SW 1271 (cell line): ENCODE data around the gene CTNNA2.
A peak's percentile ranks its signal among the peaks of the same experiment; 100 is the strongest.

Source experiments
- DNase-seq, 2 experiments: peaks; one replicate each; lab custom pipeline; 2025; lab: John Stamatoyannopoulos, UW

Gene CTNNA2

DNA sequence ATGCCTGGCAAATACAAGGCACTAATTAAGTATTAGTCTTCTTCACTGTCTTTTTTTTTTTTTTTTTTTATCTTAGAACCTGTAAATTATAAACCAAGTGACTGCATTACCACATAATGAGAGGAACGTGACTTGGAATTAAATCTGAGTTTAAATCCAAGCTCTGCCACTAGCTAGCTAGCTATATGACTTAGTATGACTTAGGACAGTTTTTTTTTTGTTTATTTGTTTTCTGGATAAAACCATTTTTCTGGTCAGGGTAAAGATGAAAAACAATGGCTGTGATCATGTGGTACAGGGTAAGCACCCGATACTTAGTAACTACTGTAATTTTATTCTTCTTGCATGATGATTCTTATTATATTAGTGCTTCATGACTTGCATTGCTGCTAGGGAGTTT, 983.5 kb downstream of the CTNNA2 start:
- no peak for DNase-seq

DNA sequence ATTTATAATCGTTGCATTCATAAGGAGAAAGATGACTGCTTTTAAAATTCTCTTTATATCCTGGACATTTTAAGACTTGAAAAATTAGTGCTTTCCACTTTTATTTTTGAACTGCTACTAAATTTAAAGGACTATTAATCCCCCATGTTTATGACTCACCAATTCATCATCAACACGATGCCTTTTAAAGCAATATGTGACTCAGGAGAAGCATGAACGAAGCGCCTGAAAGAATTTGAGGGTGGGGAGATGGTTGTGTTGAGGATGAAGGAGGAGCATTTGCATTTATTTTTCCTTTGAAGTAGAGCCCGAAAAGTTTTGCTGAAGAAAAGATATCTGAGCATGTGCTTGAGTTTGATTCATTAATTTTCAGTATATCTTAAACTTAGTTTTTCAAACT, 983.9 kb downstream of the CTNNA2 start:
- no peak for DNase-seq

DNA sequence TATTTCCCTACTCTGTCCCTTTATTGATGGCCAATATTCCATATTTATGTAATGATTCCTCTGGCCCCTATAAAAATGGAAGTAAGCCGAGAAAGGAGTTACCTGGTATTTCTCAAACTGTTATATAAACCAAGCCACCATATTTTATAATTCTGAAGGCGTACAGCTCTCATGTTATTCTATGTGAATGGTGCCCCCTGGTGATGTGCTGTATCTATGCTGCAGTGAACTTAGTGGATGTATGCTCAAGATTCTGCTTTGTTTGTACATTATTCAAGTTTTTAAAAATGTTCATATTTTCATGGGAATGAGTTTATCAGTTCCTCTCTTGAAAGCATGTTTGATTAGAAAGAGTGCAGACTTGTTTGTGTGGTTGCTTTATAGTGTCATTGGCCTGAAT, 986.2 kb downstream of the CTNNA2 start:
- peak in 1 of 2 experiments; percentile 36 for DNase-seq

DNA sequence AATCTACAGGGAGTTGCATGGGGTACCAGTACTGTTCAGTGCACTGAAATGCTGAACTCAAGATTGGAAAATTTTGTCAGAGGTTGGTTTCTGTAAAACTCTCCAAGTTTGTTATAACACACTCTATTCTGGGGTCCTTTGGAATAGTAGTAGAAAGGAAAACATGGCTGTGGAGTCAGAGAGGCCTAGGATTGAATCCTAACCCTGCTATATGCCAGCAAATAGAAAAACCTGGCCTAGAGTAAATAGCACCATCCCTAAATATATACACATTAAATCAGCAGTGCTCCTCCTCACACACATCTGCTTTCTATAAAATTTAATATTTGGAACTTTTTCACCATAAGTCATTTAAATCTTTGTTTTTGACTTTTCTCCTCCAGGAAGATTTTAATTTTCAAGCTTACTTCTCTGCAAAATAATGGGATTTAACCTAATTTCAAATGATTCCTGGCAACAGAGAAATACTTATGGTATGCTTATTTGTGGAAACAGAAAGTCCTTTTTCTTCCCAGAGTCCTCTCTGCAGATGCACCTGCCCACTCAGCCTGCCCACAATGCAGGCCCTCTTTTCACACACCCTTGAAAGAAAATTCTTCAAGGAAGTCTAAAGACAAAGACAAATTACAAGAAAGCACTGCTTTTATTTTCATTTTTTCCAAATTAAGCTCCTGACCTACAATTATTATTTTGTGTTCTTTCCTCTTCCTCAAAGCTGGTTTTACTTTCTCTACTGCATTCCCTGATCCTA, 989.2 kb downstream of the CTNNA2 start:
- DNase-seq = no peak

DNA sequence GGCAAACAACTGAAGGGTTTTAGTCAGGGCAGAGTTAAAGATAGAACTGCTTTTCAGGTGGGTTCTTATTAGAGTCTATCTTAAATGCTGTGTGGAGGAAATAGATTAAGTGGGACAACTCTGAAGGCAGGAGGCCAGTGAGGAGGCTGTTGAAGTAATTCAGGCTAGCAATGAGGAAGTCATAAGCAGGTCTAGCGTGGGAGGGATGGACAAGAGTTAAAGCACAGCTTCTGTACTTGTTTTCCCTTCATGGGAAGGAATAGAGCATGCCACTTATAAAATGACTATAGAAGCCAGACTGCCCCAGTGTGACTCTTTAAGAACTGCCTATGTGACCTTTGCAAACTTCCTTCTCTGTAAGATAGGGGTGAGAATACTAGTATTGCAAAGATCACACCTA, 993.7 kb downstream of the CTNNA2 start:
- no peak for DNase-seq

DNA sequence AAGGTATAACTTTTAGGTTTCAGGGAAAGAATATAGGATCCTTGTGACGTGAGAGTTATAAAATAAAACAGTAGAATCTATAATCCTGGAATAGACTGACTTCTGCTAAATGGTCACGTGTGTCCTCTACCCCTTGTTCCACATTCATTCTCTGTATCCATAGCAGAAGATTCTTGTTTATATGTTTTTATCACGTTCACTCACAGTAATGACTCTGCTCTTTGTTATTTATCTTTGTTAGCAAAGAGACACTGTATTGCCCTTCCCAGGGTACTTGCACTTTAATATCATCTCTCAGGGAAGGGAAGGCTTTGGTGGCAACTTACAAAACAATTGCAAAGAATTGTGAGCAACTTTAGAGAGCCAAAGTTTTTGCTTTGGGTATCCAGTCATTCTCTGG, 997.9 kb downstream of the CTNNA2 start:
- no peak for DNase-seq

DNA sequence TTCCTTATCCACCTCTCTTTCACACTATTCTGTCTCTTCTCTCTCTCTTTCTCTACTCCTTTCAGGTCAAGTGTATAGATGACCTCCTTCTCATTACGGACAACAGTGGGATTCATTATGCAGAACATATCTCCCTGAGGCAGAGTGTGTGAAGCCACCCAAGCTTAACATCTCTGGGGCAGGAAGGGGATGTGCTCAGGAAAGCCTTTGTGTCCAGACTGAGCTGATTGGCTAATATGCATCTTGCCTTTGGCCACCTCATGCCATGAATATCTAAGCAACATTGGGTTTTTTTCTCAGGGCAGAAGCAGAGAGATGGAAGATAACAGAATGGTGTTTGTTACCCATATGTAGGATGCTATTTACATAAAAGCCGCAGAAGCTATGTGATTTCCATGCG, 1003.1 kb downstream of the CTNNA2 start:
- DNase-seq = no peak

DNA sequence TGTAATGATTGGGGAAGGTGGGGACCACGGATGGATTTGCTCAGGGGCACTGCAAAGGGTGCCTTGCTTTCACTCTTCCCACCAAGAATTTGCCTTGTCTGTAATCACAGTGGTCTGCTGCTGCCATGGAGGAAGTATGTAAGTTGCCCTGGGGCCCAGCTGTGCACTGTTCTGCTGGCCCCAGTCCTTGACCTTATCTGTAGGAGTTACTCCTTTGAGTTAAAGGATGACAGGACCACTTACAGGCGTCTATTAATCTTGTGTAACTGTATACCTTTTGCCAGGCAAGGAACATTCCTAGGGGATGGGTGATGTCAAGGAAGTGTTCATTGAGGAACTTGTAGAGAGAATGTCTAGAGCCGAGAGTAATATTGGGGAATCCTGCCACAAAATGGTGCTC, 1004.5 kb downstream of the CTNNA2 start:
- no peak for DNase-seq

DNA sequence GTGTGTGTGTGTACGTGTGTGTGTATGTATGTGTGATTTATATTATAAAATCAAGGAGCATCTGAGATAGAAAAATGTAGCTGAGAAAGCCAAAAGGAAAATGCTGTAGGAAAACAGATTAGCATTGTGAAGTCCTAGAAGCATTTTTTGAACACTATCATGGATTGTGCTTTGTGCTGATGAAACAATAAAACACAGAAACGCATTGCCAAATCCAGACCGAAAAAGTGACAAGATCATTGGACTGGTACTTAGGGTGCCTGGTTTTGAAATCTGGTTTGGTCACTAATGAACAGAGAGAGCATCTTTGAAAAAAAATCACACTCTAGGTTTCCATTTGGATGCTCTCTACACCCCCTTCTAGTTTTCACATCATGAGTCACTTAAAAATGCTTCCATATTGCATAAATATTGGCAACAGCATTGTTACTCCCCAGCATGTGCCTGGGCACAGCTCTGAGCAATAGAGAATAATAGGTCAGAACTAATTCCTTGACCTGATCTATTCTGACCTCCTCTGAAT, 1006.3 kb downstream of the CTNNA2 start:
- no peak for DNase-seq

DNA sequence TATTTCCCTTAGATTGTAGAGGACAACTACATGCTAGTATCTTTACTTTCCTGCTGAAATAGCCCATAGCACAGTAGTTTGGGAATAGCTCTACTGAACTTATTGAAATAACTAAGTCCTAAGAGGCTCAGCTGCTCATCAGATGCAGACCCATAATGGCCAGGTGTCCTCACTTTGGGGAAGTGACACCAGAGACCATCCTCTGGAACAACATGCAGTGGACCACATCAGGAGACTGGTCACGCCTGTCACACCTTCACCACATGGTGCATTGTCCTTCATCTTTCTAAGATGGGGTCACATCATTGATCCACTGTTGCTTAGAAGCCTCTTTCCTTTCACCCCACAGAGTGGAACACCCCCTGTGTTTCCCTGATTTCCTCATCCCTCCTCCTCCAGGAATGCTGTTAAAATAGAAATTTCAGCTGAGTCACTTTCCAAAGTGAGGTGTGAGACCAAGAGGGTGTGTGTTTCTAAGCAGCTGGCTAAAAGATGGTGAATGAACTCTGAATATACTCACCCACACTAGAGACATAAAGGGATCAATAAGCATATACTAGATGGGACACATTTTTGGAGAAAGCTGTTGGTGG, 1006.9 kb downstream of the CTNNA2 start:
- DNase-seq = no peak

DNA sequence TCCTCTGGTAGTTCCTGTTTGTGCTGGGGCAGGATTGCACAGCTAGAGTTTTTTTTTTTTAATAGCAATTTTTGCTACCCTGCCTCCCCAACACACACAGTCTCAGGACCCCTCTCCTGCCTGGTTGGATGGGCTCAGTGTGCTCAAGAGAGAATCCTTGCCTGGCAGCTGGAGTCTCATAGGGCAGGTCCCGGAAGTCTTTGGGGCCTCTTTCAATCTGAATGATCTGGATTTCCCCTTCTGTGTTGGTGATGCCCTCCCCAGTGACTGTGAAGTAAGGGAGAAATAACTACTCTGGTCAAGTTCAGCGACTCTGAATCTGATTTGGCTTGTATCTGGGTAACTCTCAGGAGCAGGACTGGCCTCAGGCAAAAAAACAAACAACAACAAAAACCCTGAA, 1012.3 kb downstream of the CTNNA2 start:
- DNase-seq = no peak

DNA sequence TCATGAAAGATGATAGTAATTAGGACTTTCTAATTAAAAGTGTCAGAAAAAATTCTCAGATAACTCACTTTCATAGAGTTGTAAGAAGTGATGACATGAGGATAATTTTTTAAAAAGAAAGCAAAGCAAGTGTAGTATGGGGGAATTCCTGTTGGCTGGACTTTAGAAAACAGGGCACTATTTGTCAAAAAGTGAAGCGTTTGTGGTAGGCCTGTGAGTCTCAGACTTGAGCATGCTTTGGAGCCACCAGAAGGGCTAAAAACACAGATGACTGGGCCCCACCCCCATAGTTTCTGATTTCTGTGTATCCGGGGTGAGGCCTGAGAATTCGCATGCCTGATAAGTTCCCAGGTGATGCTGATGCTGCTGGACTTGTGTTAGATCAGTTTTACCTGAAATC, 1014.3 kb downstream of the CTNNA2 start:
- no peak for DNase-seq

DNA sequence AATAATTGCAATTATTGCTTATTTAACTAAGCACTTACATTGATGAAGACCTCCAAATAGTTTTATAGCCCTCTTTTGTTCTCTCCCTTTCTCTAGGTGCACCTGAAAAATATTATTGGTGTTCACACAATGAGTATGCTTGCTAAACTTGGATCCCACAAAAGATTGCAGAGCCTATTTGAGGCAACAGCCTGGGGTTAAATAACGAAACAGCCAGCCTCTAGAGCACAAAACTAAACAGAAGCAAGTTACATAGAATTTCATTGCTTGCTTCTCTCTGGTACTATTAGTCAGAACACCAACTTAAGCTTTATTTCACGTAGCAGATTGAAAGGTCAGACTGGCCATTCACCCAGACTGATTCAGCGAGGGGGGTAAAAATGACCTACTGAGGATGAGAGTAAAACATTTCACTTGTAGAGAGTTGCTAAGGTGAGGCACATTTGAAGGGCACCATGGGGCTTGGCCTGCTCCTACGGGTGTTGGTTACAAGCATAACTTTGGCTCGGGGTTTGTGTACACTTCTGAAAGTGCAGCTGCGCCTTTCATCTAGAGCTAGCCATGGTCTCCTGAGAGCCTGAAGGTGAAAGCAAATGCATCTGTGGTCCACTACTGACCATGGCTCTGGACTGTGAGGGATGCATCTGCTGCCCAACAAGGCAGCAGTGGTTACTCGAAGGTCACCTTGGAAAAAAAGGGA, 1016.8 kb downstream of the CTNNA2 start:
- no peak for DNase-seq

DNA sequence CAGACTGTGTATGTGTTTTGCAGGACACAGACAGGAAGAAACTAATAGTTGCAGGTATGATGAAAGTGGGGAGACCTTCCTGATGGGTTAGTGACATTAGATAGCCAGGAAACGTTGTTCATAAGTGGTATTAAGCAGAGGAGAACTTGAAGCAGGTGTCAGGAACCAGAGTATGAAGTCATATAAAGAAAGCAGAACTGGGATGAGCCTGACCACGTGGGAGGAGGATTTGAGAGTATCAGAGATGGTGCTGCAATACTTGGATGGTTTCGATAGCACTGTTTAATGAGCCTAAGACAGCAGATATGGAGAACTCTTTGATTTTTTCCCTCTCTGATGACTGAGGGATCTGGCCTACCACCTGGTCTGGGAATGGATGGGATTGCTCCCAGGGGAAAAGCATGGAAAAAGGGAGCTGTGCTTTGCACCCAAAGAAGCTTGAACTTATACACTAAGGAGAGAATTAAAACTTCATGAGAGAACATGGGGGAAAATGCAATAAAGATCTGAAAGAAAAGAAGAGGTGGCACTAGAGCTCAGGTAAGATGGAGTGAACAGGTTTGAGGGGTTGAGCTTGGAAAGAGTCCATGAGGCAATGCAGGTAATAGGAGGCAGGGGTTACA, 1017.7 kb downstream of the CTNNA2 start:
- DNase-seq = no peak

DNA sequence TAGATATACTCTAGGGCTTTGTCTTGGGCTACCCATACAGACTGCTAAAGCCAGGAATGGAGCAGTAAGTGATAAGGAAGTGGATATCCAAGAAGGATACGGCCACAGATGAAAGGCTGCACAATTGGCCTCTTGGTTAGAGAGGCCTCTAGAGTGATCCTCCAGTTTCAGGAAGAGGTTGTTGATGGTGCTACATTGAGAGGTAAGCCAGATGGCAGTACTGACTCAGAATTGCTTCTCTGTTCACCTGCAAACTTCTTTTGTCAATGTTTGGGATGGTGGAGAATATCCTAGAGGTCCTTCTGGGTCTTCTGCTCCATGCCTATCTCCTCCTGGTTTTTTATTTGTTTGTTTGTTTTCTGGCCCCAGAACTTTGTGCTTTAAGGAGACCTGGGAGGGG, 1018.5 kb downstream of the CTNNA2 start:
- no peak for DNase-seq

DNA sequence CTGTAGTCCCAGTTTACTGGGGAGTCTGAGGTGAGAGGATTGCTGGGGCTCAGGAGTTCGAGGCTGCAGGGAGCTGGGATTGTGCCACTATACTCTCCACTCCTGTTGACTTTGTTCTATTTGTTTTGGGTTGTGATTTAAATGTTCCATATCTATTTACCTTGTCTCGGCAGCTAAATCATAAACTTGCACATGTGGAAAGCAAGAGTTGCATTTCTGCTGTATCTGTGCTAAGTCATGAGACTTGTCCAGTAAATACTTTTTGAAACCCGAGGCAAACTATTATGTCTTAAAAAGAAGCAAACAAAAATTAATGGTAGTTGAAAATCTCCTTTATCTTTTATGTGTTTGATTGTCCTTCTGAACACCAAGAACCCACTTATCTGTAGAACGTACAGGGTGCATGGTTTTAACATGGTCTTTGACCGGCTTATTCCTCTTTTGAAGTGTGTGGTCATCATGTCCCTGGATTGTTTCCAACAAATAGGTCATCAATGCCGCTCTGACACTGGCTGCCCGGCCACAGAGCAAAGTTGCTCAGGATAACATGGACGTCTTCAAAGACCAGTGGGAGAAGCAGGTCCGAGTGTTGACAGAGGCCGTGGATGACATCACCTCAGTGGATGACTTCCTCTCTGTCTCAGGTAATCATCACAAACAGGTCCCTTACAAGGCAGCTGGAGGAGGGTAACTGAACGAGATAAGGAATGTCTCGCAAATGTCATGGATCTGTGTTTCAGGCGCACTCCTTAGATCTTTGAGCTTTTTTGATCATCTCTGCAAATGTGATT, 1032.8 kb downstream of the CTNNA2 start:
- no peak for DNase-seq

DNA sequence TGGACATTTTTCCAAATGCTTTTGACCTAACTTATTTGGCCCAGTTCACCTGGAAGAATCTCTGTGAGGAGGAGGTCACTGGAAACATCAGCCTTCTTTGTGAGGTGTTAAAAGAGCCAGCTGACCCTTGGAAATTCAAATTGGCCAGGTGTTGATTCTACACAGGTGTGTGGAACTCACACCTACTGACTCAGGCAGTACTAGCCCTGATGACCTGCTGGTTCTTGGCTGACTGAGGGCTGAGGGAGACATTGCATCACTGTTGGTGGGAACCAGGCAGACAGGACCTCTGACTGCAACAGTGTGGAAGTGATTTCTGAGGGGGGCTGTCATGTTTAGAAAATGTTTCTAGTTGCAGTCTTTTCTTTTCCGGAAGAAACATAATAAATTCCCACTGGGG, 1033.9 kb downstream of the CTNNA2 start:
- DNase-seq = no peak

DNA sequence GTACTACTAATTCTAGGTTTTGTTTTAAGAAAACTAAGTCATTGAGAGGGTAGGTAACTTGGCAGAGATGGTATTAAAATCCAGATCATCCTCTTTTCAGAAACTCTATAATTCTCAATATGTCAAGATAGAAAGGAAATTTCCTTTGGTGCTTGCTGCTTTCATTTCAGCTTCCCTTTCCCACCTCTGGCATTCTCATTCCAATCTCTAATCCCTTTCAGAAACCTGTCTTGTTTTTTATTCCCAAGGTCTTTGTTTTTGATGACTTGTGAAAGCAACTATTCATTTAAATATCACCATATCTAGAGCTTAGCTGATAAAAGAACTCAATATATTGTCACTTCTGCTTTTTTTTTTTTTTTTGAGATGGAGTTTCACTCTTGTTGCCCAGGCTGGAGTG, 1034.5 kb downstream of the CTNNA2 start:
- no peak for DNase-seq

DNA sequence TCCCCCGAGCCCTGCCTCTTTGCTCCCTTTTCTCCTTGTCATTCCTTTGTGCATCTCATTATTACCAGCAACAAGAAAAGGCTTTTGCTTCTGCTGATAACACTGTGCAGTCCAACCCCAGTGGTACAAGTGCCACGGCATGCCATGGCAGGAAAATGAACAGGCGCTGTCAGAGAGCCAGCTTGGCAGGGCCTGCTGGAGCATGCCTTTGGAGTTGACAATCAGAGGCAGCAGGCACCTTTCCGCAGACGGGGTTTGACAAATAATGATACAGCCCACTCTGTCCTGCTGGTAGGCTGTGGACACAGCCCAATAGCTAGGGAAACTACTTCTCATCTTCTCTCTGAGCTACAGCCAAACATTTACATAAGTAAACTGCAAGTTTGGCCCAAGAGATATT, 1035.6 kb downstream of the CTNNA2 start:
- no peak for DNase-seq

DNA sequence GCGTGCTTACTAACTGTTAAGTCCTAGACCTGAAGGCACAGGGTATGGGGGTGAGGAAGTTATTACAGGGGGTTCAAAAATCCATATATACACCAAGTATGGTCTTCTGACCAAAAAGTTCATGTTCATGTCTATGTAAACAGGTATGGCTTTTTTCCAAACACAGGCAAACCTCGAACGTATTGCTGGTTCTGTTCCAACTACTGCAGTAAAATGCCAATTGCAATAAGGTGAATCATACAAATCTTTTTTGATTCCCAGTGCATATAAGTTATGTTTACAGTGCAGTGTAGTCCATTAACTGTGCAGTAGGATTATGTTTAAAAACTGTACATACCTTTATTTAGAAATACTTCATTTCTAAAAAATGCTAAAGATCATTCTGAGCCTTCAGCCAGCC, 1037.0 kb downstream of the CTNNA2 start:
- DNase-seq = no peak

DNA sequence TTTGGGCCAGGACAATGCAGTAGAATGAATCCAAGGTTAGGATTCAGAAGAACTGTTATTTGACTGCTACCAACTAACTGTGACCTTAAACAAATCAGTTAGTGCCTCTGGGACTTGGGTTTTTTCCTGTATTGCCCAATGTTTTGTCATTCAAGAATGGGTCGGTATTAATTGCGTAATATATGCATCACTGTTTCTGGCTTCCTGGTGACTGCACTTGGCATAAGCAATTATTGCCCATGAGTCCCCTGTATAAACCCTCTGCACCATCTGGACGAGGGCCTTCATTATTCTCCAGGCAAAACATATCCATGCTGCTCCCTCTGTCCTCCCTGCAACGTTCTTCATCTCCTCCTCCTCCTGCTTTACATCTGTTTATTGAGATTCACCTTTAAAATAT, 1047.5 kb downstream of the CTNNA2 start:
- no peak for DNase-seq

DNA sequence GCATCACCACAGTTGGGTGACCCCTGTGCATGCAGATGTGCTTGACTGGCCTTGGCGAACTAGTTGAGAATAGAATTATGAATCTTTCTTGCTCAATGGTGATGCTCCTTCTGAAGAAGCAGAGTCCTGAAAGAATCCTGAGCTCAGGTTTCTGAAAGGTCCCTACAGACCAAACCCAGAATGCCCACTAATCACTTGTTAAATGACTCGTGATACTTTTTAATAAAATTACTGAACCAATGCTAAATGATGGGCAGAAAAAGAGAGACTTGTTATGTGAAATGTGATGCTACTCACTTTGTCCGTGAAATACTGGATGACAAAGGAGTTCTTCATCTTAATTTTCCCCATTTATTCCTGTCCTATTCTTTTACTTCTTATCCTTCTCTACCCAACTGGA, 1055.2 kb downstream of the CTNNA2 start:
- DNase-seq = no peak
